GM21423 (cell line): ENCODE results near the gene TRIM66.

Experiments
- ATAC-seq: cut with Tn5 transposase; IDR thresholded peaks from one replicate; pipeline ENCODE4 v1.9.1; 2021; ENCODE audit warnings: mild to moderate bottlenecking, moderate library complexity; ENCODE audit not compliant: unreplicated experiment

TRIM66 gene

DNA sequence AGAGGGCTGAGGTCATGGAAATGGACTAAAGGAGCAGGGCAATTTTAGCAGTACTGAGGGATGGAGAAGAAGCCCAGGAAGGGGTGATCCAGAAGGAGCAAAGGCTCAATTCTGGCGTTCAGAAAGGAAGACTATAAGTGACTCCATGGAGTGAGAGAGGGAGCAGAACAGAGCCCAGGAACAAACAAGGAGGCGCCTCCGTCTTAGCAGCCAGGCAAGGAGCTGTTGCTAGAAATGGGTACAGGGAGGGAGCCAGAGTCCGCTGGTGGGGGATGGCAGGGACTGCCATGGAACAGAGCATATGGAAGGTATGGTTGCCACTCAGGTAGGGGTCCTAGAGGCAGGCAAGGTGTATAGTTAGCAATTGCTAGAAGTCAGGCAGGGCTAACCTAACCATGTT, 68.0 kb downstream of the TRIM66 start:
- ATAC-seq: no peak

DNA sequence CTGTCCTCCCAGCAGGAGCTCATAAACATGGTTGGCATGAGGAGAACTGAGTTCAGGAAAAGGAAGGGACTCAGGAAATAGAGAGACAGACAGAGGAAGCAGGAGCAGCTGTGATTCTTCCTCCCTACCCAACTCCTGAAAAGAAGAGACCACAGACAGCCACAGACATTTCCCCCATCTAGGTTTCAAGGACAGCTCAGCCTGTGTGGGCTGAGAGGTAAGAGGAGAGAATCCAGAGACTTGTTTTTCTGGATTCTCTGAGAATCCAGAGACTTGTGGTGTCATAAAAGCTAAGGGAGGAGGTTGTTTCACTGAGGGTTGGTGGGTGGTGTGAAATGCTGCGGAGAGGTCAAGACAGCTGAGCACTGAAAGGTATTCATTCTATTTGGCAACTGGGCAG, 69.4 kb downstream of the TRIM66 start:
- no peak for ATAC-seq

DNA sequence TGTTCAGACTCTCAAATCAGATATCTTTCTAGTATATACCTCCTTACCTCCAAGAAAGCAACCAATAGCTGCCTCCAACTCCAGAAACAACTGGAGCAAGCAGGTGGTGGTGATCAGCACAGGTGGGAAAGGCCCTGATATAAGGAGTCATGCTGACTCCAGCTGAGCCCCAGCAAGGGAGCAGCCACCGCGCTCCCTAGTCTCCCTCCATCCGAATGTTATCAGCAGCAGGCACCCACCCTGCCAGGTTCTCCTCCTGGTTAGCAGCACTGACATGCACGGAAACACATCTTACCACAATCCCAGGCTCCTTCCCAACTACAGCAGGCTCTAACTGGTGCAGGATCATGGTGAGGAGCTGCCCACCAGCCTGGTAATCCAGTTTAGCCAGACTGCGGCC, 69.9 kb downstream of the TRIM66 start:
- ATAC-seq: no peak

DNA sequence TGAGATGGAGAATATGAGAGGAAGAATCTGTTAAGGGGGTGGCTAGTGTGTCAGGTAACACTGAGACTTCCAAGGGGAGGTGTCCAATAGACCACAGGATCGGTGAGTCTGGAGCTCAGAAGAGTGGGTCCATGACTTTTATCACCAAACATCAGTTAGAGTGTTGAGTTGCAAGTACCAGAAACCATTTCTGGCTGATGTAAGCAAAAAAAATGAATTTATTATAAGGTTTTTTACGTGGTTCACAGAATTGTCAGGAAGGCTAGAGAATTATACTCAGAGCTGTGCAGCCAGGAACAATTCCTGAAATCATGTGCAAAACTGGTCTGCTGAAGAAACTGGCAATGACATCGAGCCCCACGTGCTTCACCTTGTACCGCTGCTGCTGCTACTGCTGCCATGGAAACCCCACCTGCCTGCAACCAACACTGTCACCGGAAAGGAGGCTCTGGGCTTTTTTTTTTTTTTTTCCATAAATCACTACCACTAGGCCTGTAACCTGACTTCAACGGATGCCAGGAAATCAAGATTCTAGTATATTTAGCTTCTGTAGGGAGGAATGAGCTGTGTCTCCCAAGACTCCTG, 71.8 kb downstream of the TRIM66 start:
- ATAC-seq: no peak

DNA sequence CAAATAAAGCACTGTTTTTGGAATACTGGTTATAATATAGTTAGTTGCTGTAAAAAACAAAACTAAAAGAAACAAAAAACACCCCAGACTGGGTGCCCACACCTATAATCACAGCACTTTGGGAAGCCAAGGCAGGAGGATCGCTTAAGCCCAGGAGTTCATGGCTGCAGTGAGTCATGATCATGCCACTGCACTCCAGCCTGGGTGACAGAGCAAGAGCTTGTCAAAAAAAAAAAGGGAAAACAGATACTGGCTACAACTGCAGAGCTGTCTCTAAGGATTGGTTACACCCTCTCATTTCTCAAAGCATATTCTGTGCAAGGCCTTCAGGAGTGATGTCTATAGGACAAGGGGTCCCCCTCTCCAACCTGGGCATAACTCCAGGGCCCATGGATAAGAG, 73.8 kb downstream of the TRIM66 start:
- ATAC-seq: no peak

DNA sequence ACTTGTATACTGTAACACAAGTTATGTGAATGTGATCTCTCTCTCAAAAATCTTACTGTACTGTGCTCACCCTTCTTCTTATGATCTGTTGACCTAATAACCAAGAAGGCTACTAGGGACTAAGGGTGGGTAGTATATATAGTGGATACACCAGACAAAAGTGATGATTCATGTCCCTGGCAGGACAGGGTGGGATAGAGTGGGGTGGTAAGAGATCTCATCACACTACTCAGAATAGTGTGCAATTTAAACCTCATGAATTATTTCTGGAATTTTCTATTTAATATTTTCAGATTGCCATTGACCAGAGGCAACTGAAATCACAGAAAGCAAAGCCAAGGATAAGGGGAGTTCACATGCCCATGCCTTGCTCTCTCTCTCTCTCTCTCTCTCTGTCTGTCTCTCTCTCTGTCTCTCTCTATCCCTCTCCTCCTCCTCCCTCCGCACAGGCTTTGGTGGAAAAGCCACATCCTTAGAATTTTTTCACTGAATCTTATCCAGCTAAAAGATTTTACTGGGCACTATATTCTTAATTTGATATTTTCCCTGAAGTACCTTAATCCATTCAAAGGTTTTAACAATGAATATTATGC, 76.4 kb downstream of the TRIM66 start:
- no peak for ATAC-seq

DNA sequence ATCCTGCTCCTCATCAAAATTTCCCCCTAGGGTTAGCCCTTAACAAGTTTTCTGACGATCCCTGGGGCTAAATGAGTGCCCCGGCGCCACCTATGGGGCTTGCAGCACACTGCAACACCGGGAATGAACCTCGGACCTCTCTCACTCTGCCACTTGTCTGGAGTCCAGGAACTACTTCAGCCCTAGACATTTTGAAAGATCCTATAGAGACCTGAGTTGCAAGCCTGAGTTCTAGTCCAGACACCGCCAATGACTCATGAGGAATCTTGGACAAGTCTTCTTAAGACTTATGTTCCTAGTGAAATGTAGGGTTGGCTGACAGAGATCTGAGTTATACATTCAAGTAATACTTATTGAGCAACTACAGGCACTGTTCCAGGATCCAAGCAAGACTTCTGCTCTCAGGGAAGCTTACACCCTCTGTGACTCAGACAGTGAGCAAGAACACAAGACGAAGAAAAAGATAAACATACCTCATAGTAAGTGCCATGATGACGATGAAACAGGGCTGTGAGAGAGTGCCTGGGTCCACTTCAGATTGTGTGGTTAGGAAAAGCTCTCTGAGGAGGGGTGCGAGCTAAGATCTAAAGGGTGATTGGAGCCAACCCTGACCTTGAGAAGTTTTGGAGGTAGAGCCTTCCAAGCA, 78.3 kb downstream of the TRIM66 start:
- peak; percentile 88 for ATAC-seq

DNA sequence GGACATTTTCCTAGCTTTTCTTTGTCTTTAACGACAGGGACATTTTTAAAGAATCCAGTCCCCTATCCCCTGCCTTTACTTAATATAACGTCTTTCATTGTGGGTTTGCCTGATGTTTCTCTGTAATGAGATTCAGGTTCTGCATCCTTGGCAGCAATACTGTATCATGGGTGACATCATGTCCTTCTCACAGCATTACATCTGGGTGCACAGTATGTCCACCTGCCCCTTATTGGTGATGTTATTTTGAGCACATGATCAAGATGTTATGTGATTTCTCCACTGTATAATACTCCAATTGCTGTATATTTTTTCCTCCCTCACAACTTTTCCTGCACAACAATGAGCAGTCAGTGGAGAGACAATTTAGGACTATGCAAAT, 78.8 kb downstream of the TRIM66 start:
- no peak for ATAC-seq

DNA sequence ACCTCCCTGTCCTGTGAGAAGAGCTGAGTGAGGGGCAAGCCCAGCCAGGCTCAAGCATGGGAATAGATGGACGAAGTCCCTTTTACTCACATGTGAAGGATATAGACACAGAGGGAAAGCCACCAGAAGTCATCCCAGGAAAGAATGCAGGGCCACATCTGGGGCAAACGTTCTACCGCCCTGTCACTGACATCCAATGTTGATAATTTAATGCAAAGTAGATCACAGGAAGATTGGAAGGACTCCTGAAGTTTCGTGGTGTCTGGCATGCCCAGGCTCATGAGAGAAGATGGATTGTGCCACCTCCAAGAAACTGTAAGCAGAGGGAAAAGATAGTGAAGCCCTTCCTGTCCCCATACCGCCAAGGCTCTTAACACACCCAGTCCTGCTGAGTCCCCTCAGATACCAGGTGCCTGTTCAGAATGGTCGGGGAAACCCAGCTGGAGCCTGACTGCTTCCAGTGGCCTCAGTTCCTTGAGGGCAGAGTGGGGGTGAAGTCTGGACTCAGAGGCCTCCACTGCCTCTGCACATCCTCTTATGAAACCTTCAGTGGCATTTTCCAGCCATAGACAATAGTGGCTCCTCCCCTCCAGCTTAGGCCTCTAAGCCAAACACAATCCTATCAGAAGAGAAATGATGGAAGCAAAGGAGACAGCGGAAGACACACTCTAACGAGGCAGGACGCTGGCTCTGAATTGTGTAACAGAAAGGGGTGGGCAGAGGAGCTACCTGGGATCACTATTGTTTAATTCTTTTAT, 80.9 kb downstream of the TRIM66 start:
- no peak for ATAC-seq

DNA sequence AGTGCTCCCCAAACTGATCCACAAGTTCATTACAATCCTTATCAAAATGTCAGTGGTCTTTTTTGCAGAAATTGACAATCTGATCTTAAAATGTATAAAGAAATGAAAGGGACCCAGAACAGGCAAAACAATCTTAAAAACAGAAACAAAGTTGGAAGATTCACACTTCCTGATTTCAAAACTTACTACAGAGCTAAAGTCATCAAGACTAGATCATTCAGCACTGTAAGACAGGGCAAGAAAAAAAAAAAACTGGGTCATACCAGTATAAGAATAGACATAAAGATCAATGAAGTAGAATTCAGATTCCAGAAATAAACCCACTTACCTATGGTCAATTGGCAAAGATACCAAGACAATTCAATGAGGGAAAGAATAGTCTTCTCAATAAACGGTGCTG, 84.0 kb downstream of the TRIM66 start:
- no peak for ATAC-seq

DNA sequence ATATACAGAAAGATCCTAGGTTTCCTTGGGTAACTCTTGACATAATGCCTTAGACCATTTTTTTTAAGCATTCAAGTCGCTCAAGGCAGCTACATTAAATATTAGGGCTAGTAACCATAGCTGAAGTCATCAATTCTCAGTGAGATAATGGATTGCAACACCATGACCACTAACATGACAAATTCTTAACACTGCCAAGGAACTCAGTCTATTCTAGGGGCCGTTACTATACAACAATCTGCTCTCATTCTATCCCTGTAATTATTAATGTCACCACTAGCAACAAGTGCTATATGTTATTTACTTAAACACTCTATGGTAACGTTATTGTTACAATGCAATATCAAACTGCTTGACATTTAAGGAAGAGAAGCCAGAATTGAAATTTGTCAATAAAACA, 85.3 kb downstream of the TRIM66 start:
- no peak for ATAC-seq

DNA sequence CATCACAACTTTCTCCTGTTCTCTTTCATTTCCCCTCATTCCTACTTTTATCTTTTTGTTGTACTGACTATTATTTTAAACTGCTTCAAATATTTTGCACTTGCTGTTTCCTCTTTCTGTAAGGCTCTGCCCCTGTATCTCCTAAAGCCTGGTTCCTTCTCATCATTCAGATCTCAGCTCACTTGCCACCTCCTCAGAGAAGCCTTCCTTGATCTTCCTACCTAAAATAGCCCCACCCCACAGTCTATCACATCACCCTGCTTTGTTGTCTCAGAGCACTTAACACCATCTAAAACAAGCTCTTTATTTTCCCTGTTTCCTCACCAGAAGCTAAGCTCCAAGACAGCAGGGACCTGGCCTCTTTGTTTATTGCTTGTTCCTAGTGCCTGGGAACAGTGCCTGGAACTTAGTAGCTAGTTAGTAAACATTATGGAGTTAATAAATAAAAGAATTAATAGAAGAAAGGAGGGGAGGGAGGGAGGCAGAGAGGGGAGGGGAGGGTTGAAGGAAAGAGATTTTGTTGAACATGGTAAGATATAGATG, 85.9 kb downstream of the TRIM66 start:
- ATAC-seq: no peak

DNA sequence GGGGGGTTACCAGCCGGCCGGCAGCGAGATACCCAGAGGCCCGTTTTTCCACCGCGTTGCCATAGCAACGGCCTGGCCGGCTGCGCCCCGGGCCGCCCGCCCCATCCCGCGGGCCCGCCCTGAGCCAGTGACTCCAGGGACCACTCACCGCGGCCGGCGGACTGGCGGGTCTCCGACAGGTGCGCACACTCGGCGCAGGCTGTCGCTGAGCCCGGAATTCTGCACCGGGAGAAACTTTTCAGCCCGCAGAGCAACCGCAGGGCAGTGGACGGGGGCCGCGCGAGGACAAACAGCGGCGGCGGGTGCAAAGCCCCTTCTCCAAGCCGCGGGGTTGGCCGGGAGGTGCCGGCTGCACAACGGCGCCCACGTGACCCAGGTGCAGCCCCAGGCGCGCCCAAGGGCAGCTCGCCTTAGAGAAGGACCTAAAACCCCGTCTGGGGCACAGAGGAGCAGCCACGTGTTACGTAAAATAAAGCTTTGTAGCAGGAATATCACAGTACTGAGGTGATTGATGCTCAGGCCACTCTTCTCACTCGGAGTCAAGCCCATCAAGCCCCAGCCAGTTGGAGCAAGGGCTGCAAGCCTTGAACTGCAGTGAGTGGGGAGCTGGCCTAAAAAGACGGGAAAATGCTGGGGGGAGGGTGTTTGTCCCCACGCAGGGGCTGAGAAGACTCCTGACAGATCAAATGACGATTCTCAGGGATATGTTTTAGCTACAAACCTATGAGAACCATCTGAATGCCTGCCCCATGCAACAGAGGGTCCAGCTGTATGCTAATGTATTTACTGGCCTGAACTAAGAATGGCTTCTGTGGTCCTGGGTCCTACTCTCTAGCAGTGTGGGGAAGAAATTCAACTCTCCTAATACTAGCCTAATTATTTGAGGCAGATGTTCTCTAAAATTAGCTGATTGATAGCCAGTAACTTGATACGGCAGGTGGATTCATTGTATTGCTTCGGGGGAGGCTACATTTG, 88.2 kb downstream of the TRIM66 start, which contains the start of gene STK33:
Gene STK33 (minus strand): TSS at position 294 of the 975 bp plus-strand sequence. CDS start 119,323 bp downstream, outside the sequence.
- ATAC-seq: peak; percentile 90

DNA sequence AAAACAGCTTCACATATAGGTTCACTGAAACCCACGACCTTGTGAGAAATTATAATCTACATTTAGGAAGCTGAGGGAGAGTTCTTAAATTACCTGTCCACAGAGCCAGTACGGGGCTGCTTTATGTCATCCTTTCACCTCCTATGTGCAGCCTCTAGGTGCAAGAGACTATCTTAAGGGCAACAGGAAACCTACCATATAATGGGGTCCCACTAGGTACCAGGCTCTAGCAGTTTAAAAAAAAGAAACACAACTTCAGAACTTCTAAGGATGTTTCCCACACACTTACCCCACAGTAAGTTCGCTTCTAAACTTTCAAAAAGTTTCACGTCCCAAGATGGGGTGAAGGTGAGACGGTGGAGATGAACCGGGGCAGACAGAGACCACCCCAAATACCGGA, 89.0 kb downstream of the TRIM66 start:
- no peak for ATAC-seq

DNA sequence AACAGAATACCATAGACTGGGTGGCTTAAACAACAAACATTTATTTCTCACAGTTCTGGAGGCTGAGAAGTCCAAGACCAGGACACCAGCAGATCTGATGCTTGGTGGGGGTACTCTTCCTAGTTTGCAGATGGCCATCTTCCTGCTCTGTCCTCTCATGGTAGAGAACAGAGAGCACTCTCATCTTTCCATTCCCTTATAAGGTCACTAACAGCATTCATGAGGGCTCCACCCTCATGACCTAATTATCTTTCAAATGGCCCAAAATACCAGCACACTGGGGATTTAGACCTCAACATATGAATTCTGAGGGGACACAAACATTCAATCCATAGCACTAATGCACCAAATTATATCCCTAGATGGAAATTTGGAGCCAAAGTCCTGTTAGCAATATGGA, 94.5 kb downstream of the TRIM66 start:
- no peak for ATAC-seq

DNA sequence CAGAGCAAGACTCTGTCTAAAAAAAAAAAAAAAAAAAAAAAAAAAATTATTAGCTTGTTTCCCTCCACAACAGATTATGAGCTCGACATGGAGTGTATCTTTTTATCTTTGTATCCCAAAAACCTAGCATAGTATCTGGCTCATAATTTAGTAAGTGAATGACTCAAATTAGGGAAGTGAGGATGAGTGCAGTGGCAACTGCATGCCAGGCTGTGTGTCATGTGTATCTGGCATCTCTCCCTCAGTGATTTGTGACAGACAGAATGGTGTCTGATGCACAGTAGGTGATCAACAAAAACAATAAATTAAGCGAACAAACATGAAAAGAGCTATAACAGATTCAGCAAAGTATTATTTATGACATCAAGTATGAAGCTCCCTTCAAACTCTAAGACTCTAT, 95.7 kb downstream of the TRIM66 start:
- ATAC-seq: no peak

DNA sequence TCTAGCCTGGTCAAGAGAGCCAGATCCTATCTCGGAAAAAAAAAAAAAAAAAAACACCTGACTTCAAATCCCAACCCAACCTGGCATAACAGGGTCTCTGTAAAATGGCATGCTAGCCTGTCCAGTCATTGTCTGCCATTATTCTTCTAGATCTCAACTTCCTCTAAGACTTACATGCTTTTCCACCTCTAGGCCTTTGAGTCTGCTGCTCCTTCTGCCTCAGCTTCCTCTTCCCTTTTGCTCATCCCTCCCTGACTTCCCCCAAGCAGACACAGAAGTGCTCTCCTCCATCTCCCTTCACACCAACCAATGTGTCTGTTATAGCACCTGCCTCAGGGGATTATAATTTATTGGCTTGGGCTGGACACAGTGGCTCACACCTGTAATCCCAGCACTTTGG, 96.3 kb downstream of the TRIM66 start:
- no peak for ATAC-seq

DNA sequence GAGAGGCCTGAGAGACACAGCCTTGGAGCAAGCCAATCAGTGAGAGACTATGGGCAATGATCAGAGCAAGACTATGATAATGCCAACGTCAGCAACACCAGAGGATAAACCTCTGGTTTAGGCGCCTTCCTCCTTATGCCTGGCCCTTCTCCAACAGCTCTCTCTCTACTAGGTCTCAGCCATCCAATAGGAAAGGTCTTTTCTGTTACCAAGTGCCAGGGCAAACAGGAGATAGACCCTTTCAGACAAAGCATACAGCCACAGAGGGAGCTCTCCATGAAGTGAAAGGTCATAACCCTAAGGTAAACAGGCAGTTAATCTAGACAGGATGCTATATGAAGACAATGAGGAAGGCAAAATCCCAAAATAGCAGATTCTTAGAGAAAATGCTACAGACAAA, 98.0 kb downstream of the TRIM66 start:
- ATAC-seq: no peak

DNA sequence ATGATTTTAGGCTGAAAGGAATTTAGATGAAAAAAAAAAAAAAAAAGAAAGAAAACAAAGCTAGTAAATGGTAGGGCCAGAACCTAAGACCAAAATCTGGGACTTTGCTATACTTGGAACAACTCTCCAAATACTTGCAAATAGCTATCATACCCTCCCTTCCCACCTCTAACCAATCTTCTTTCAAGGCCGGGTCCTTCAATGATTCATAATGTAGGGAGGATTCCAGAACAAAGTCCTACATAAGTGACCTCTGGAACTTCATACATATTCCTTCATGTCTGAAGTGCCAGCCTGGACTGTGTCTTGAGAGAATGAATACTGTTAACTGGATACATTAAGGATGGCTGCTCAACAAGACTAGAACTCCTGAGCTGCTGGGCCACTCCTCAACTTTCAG, 98.4 kb downstream of the TRIM66 start:
- no peak for ATAC-seq

DNA sequence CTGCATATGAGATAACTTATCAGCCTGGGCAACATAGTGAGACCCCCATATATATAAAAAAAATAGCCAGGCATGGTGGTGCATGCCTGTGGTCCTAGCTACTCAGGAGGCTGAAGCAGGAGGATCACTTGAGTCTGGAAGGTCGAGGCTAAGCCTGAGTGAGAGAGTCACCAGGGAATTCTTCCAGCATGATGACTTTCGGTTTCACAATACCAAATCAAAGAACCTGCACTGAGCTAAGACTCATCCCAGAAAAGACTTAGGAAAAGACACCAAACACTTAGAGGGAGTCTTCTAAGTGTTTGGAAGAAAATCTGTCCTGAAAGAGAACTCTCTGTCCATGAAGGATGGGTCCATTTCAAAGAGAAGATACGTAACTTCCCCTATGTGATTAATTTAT, 101.2 kb downstream of the TRIM66 start:
- no peak for ATAC-seq
